Right kidney (tissue), 1 donor: ENCODE data around the gene TWIST2.

Experiments used
- DNase-seq: peaks from one replicate; pipeline ENCODE4 v3.0.0-alpha.2; 2016

TWIST2 gene

GRCh38 chr2:238873381-238873801 is 25.5 kb downstream of the TWIST2 start:
- no peak for DNase-seq

DNA sequence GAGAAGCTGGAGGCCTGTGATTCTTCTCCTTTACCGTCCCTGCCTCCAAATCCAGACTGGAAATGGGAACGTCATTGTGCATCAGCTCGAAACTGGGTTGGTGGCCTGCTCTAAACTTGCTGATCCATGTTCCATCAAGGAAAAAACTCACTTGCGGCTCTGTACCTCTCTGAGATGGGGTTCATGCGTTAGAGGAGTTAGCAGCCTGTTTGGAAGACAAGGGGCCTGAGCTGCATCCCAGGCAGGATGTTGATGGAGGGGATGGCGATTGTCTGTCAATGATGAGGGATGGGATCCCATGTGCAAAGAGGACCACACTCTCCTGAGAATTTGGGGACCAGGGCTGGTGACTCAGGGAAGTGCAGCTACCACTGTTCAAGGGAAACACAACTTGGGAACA is 26.0 kb downstream of the TWIST2 start:
- DNase-seq, result no peak

- DNase-seq, result no peak
Observed at GRCh38 chr2:238874330-238875050, 26.6 kb downstream of the TWIST2 start.

DNA sequence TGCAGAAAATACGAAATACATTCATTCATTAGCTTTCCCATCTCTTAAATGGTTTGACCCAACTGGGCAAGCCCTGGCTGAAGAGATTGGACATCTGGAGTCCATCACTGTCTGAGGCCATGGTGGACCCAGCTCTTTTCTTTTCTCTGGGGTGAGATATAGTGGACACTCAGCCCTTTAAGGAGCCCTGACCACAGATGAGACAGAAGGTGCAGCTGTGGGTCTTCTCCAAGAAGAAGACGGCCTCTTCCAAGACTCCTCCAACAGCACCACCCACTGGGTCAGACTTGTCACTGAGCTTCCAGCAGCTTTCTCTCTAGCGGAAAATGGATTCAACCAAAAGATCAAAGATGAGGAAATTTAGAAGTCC is 27.2 kb downstream of the TWIST2 start:
- no peak for DNase-seq

GRCh38 chr2:238875471-238876231 is 27.8 kb downstream of the TWIST2 start:
- DNase-seq, result no peak

DNA sequence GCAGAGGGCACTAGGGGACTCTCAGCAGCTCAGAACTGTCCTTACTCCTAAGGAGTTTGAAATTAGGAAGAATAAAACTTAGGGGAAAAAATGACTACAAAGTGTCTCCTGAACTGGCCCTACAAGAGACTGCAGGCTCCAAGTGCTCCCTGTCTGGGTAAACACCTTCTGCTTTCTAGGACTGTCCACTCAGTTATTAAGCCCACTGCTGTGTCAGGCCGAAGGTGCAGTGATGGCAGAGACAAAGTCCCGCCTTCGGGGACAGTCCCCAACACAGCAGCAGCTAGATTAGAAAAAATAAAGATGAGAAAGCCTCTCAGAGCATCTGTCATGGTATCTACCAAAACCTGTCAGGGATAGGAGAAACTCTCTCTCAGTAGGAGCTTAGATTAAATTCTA is 28.3 kb downstream of the TWIST2 start:
- DNase-seq, result no peak

DNA sequence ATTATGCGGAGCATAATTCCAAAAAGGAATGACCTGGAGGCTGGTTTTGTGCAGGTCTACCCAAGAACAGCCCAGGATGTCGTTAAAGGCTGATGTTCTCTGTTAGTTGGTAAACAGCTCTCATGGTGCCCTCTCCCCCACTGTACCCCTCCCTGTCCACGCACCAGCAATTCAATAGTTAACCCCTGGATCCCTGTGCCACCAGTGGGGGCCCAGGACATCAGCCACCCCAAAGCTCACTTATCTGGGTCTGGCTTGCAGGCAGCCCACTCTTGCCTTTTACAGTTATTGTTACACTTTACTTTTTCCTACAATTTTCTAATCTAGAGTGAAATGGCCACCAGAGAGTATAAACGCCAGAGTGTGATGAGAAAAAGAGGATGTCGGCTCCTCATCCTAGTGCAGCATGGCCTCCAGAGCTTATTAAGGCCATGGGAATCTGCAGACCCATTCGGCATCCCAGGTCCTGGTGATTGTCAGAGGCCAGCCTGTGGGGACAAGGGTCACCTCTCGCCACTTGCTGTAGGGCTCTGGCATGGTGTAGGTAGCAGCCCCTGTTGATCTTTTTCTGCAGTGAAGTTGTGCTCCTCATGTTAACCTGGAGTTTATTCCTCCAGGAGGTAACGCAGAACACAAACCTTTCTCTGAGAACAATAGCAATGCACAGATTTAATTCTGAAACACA is 30.3 kb downstream of the TWIST2 start:
- no peak for DNase-seq

DNA sequence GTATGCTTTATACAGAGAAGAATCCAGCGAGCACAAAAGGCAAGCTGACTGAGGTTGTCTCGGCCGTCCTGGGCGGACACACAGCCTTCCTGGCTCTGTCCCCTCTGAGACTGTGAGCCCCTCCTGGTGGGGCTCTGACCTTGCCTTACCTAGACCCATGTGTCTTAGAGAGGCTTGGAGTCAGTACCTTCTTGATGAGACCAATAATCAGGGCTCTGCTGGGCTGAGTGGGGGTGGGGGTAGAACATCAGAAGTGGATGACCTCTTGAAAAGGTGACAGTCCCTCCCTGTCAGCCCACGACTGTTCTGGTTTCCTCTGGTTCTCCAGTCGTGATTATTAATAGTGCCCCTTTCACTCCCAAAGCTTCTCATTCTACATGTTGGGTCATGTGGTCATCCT is 31.2 kb downstream of the TWIST2 start:
- no peak for DNase-seq

DNA sequence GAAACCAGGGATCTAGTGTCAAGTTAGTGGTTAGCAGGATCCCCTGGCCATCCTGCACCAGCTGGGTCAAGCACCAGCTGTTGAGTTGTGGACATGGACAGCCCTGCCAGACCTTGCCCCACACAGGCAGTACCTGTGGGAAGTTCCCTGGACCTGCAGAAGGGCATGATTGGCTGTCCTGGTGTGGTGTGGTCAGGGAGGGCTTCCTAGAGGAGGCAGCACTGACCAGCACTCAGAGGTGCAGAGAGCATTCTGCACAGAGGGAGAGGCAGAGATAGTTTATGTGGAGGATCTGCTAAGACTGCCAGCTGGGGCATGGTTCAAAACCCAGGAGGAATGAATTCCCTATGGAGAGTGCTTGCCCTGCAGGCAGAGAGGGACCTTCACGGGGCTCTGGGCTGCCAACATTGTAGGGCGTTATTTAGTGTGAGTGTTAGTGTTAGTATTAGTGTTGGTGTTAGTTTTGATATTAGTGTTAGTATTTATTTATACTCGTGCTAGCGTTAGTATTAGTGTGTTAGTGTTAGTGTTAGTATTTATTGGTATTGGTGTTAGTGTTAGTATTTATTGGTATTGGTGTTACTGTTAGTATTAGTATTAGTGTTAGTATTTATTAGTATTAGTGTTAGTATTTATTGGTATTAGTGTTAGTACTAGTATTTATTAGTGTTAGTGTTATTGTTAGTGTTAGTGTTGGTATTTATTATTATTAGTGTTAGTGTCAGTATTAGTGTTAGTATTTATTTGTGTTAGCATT is 31.9 kb downstream of the TWIST2 start:
- DNase-seq, result no peak

- no peak for DNase-seq
Observed at GRCh38 chr2:238881353-238882081, 33.6 kb downstream of the TWIST2 start.

GRCh38 chr2:238882082-238882755 is 34.3 kb downstream of the TWIST2 start:
- DNase-seq, result no peak

DNA sequence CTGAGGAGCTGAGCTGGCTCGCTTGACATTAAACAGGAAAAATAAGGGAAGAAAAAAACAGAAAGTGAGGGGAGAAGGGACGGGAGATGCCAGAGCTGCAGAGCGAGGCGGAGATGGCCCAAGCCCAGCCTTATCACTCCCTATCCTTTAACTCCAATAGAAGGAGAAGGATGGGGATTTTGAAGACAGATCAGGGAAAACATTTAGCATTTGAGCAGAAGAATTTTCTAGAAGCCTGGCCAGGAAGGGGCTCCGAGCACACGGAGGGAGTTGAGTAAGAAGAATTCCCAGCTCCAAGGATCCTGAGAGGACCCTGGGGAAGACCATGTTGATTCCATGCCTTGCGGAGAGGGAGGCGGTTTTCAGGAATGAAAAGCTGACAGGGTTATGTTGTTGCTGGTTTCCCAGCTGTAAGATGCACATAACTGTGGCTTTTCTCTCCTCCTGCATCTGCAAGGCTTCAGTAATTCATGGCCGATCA is 35.6 kb downstream of the TWIST2 start:
- no peak for DNase-seq

- no peak for DNase-seq
Observed at GRCh38 chr2:238884122-238884811, 36.4 kb downstream of the TWIST2 start.

- no peak for DNase-seq
Observed at GRCh38 chr2:238884812-238885408, 37.0 kb downstream of the TWIST2 start.

DNA sequence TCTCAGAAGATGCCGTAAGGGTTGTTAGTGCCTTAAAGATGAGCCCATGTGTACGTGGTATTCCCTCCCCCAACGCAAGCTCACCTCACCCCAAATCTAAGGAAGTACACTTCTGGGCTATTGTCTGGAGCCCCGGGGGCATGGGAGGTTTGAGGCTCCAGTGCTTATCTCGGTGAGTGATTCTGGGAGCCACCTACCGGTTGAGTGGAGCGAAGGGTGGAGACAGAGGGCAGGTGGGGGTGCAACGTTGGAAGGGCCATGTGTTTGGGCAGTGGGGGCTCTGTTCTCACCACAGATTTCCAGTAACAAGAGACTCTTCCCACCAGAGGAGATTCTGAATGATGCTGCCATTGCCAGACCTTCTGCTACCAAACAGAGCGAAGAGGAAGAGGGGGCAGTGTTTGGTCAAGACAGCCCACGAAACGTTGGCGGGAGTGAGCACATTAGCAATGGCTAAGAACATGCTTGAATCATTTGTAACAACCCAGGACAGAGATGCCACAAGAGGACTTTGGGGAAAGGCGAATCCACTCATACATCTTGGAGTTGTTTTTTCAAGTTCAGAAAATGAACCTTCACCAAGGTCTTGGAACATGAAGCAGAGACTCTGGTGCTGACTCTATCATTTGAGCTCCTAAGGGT is 38.7 kb downstream of the TWIST2 start:
- DNase-seq, result no peak

DNA sequence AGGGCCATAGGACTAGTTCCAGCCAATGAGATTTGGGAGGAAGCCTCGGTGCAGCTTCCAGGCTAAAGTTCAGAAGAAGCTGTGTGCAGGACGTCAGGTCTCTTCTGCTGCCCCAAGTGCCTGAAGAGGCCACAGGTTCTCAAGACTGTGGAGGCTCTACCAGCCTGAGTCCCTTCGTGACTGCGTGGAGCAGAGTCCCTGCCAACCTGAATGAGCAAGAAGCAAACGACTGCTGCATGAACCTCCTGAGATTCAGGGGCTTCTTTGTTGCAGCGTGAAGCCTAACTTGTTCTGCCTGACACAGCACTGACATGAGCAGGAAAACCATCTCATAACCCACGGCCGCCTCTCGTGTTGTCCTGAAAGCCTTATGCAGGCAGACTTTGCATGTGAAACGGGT is 39.7 kb downstream of the TWIST2 start:
- no peak for DNase-seq

- DNase-seq, result no peak
Observed at GRCh38 chr2:238888781-238889180, 40.9 kb downstream of the TWIST2 start.

GRCh38 chr2:238890131-238890530 is 42.2 kb downstream of the TWIST2 start:
- no peak for DNase-seq

- no peak for DNase-seq
Observed at GRCh38 chr2:238890618-238891456, 43.0 kb downstream of the TWIST2 start.
